ENCODE data around the gene ATXN7L3.

Gene ATXN7L3

DNA sequence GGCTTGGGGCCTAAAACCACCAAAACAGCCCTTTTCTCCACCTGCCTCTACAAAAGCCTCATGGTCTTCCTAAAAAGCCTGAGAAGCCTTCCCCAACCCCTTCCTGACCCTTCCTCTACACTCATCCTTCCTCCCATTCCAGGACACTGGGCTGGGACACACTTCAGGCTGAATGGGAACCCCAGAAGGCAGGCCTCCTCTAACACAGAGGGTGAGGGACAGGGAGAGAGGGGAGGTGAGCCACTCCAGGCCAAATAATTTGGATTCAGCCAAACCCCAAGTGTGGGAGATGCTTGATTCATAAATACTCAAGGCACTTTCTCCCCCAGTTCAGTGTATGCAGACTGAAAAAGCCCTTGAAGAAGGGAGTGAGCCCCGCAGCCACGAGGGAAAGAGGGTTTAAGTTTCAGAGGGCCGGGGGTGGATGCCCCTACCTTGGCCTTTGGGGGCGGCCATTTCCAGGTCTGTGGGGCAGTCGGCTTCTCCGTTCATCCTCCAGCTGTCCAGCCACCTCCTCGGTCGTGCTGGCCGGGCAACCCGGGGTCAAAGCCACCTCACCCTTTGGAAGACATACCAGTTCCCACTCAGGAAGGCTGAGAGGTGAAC, 18.2 kb upstream of the ATXN7L3 start:
- DNase-seq, result no peak

DNA sequence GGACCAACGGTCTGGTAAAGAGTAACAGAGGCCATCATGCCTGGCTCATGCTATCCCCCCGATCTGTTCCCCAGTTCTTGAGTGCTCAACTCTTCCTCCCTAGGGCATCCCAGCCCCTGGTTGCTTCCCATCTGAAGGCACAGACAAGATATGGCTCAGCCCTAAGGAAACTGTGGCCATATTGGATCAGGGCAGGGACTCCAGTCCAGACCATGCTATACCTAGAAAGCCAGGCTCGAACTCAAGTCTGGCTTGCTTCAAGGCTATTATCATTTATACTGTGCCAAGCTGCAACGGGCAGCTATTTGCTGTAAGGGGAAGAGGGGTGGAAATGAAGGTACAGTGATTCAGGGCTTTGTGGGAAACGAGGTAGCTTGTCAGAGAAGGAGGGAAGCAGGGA, 17.0 kb upstream of the ATXN7L3 start:
- no peak for DNase-seq

DNA sequence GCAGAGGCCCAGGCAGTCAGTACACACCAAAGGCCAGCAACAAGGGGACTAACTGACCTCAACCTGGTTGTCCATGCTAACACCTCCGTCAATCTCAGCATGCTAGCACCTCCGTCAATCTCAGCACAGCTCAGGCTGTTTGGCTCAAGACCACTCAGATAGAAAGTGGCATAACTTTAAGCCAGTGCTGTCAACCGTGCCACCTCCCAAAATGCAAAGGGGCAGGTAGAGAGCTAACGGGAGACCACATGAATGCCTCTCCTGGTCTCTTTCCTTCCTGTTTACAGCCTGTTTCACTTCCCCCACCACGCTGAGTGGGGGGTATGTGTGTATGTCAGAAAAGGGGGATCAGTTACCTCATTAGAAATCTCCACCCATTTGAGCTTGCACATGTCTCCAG, 16.5 kb upstream of the ATXN7L3 start:
- no peak for DNase-seq

DNA sequence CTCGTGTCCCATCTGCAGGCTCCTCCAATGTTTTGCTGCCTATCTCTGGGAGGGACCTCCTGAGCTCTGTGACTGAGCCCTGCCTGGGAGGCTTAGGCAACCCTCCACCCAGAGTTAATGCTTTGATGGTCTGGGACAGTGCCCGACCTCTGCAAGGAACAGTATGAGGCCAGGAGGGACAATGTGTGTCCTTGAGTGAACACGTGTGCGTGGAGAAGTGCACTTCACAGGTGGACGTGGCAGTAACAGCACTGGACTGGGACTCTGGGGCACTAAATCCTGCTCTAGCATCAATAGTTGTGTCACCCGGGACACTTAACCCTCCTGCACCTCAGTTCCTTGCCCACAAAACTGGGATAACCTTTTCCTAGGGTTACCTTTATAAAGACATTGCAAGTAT, 15.2 kb upstream of the ATXN7L3 start:
- DNase-seq, result no peak

DNA sequence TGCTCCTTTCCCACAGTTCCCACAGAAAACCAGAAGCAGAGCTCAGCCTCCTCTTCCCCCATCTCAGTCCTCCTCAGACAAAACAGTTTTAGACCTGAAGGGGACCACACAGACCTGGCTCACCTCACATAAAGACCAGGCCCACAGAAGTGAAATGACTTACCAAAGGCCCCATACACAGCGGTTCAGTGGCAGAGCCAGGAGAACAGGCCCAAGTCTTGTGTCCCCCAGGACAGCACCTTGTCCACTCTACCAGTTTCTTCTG, 14.5 kb upstream of the ATXN7L3 start:
- no peak for DNase-seq

DNA sequence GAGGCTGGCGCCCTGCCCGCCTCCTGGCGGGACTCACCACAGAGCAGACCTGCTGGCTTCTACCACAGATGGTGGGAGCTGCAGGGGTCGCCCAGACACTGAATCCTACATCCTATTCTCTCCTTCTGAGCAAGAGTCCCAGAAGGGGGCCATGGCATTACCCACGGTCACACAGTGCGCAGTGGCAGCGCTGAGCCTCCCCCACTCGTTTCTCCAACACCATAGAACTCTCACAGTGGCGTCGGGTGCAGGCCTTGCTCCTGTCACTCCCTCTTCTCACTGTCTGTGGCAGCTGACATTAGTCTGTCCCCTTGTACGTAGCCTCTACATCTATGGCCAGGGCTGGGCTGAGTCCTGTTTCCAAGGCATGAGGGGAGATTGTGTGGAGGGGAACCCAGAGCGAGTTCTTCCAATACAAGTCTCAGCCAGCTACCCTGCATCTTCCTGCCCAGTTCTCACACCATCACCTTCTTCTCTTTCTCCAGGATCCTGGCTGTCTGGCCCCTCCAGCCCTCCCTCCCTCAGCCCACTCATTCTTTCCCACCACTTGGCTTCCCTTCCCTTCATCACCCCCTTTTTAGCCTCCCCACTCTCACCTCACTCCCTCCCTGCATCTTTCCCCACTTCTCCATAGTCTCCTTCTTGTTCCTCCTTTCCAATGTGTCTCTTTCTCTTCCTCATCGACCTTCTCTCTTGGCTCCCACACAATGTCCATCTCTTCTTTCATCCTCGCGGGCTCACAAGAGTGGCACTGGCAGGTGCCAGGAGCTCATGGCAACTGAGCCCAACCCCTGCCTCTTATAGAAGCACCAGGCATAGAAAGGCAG, 13.9 kb upstream of the ATXN7L3 start:
- no peak for DNase-seq

DNA sequence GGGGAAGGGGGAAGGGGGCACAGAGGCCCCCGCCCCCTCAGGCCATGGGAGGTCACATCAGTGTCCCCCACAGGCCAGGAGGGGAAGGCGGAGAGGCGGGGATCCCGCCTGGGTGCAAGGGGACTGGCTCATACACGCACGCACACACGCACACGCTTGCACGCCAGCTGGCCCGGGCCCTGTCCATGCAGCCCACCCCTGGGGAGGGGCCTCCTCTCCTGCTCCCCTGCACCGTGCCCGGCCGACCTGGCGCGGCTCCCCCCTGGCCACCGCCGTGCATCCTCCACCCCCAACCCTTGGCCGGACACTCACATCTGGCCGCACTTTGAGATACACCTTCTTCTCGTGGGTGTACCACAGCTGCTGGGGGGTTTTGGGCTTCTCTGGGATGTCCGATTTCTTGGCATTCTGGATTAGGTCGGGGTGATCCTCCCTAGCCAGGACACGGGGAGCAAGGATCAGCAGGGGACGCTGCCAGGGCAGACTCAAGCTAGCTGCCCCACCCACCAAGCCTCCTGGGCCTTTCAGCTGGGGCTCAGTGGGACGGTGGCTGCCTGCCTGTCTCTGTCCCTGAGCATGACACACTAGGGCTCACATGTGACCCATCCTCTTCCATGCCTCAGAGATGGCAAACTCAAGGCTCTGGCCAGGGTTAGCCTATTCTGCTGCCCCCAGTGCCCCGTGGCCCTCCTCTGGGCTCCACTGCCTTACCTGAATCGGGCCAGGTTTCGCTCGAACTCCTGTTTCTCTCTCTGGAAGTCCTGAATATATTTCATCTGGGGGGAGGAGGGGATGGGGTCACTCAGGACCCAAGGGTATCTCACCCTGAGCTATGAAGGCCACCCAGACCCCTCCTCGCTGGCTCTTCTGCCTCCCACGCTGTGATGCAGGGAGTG, 13.1 kb upstream of the ATXN7L3 start:
- no peak for DNase-seq

DNA sequence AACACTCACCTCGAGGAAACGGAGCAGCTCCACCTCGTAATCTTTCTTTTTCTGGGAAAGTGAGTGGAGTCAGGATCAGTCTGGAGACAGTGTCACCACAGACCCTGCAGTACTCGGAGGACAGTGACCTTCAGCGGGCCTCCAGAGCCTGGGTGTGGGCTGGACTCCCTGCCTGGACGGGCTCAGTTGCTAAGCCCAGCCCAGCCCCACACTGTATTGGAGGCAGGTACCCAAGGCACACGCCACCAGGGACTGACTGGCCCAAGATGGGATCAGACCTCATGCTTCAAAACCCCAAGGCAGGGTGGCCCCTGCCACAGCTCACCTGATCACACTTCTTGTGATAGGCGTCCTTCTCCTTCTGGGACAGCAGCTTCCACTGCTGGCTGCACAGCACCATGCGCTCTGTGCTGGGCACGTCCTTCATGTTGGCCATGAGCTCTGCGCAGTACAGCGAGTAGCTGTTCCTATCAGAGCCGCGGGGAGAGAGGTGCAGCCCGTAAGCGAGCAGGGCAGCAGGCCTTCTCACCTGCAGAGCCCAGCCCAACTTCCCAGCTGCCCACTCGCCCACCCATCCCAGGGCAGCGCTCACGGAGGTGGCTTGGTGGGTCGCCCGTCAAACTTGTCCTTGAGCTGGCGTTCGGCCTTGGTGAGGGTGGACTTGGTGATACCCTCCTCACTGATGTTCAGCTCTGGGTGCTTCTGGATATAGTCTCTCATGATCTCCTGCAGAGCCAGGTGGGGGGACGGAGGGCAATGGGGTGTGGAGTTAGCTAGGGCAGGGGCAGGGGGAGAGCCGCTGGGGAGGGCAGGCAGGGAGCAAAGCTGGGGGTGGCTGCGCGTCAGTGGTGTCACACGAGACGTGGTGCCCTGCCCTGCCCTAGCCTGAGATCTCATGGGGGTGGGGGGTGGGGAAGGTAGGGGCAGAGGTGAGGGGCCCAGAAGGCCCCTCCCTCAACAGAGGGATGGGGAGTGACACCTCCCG, 11.9 kb upstream of the ATXN7L3 start:
- no peak for DNase-seq

DNA sequence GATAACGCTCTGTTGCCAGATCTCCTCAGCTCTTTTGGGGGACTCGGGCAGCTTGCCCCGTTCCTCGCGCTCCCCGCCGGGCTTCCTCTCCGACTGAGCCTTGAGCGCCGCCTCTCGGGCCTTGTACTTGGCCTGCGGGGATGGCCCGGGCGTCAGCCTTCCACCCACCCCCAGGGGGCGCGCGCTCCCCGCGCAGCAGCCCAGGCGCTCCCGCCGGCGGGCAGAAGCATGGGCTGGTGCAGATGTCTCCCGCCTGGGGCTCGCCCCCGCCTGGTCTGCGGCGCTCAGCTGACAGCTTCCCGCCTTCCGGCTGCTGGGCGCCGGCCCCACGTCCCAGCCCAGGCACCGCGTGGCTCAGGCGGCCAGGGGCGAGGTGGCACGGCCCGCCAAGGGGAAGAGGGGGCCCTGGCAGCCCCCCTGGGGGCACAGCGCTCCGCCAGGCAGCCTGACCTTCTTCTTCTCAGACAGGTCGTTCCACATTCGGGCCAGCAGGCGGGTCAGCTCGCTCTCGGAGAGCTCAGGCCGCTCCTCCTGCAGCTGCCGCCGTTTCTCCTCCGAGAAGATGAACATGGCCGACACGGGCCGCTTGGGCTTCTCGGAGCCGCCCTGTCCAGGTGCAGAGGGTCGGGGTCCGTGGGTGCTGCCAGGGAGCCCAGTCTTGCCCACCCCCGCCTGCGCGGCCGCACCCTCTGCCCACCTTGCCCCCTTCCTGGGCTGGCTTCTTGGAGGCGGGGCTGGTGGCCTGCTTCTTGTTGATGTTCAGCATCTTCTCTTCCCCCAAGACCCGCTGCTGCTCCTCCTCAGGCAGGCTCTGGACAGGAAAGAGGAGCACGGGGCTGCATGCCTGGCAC, 10.9 kb upstream of the ATXN7L3 start:
- DNase-seq, result peak; percentile 95

DNA sequence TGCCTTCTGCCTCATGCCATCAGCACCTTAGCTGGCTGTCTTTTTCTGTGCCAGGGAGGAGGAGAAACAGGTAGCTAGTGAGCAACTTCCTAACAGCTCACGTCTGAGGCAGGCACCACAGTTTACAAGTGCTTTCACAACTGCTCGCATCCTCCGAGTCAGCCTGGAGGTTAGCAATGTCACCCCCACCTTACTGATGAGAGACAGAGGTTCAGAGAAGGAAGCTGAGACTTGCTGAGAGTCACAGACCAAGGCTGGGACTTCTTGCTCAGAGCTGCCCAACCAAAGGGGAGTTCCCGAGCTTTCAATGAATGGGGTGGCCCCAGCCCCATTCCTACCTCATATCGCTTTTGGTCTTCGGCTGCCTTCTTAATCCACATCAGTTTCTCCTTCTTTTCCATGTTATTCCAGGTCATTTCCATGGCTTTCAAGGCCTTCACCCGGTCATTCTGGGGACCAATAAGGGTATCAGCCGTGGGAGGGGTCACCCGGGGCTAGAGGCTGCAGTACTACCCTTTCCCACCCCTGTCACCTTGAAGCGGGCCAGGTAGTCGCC, 10.2 kb upstream of the ATXN7L3 start:
- no peak for DNase-seq

DNA sequence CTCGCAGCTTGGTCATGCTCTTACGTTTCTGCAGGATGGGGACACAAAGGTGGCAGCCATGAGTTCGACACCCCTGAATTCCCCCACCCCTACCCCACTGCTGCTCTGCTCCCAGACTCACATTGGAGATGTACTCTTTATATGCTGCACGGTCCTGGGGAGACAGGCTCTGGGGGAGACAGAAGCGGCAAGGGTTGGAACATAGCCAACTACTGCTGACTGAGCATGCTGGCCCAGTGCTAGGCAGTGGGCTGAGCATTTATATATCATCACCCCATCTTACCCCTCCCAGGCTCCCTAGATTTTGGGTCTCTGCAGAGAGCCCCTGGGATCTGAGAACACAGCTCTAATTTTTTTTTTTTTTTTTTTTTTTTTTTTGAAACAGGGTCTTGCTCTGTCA, 8.1 kb upstream of the ATXN7L3 start:
- no peak for DNase-seq

DNA sequence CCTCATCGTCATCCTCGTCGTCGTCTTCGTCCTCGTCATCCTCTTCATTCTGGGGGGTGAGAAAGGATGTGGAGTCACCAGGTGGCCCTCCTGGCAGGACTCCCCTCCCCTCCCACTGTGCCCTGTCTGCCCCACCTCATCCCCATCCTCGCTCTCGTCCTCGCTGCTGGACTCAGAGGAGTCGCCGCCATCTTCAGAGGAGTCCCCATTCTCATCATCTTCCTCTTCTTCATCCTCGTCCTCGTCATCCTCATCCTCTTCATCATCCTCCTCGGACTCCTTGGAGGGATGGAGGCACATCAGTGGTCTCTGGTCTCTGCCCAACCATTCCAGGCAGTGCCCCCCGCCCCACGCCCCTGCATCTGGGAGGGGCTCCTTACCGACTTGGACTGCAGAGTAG, 7.6 kb upstream of the ATXN7L3 start:
- no peak for DNase-seq

DNA sequence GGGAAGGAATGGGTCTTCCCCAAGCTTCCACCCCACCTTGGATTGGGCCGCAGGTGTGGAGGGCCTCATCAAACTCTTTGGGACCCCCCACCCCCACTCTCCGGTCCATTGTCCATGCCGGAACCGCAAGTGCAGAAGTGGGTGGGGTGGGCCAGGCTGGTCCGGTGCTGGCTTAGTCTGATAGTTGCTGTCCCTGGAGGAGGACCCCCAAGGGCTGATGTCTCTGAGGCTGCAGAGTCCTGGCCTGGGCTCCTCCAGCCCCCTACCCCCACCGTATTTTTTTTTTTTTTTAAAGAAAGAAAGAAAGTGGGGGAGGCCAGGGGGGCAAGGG, 7.1 kb upstream of the ATXN7L3 start:
- no peak for DNase-seq

DNA sequence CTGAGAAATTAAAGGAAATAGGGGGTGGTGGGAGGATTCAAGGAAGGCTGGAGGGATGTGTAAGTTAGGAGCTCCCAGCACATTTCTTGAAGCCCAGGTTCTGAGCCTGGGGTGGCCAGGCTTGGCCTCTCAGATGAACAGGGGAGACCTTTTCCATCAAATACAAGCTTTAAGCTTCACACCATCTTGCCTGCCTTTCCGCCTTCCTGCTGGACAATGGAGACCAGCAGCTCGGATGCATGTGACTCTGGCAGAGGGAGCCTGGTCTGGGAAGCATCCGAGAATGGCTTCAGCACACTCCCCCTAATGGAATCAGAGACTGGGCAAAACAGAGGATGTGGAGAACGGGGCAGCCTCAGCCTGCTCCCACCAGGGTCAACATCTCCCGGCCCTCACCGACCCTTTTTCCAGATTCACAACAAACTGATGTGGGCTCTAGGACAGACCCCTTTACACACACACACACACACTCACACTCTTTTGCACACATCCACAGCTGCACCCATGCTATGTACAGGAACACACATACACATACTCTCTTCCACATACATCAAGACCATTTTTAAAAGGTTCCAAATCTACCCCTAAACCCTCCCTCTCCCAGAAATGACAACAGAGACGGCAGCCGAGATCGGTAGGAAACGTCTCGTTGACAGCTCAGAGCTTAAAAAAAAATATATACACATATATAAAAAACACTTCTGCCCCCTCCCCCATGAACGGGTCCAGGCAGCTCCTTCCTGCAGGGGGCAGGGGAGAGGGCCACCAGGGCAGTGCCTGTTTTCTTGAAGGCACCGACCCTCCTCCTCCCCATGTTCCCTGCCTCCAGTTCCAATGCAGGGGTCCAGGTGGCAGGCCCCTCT, 6.5 kb upstream of the ATXN7L3 start:
- DNase-seq, result no peak

DNA sequence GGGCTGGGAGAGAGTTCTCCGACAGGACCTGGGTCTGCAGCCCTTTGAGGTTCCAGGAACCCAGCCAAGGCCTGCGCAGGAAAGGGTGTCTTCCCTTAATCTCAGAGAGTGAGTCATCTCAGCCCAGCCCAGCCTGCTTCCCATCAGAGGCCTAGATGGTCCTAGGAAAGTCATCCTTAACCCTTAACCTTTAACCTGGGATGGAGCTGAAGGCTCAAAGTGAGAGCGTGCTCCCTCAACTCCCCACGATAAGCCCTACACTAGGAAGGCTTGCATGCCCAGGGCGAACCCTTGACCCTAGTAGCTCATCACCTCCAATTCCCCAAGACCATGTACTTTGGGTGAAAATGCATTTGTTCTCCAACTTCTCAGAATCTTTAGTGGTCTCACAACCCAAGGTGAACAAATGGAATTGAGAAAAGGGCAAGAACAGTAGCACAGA, 4.8 kb upstream of the ATXN7L3 start:
- peak; percentile 31 to 32 for DNase-seq

DNA sequence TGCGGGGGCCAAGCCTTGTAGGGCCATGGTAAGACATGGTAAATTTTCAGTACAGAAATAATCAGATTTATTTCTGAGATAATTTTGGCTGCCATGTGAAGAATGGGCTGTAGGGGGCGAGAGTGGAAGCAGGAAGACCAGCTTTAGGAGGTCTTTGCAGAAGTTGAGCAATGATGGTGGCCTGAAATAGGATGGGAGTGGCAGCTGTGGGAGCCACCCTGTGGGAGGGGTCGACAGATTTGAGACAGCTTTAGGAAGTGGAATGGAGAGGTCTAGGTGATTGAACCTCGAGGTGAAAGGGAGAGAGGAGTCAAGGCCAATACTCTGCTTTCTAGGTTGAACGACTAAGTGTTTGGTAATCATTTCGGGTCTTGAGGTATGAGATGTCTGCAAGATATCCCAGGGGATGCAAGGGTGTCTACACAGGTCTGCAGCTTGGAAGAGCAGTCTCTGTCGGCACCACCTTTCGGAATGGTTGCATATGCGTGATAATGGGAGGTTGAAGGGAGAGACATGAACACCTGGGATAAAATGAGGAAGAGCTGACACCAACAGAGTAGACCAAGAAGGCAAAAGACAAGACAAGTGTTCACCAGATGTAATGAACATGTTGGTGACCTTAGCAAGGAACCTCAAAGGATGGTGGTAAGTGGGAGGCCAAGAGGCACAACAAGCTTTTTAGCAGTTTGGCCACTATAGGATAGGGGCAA, 4.2 kb upstream of the ATXN7L3 start:
- peak; percentile 74 for DNase-seq

DNA sequence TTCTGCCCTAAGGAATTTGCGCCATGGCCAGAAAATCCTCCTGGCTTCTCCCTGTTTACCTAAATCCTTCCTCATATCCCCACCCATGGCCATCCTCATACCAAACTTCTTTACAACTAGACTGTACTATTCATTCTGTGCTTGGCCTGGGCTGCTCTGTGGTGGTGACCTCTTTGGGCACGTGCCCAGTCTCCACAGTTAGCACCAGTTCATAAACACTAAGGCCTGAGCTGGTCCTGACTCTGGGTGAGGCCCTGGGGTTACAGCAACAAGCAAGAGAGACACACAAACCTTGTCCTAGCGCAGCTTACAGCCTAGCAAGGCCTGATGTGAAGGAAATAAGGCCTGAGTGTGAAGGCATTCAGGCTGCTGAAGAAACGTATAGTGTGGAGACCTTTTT, 3.1 kb upstream of the ATXN7L3 start:
- DNase-seq, result no peak

DNA sequence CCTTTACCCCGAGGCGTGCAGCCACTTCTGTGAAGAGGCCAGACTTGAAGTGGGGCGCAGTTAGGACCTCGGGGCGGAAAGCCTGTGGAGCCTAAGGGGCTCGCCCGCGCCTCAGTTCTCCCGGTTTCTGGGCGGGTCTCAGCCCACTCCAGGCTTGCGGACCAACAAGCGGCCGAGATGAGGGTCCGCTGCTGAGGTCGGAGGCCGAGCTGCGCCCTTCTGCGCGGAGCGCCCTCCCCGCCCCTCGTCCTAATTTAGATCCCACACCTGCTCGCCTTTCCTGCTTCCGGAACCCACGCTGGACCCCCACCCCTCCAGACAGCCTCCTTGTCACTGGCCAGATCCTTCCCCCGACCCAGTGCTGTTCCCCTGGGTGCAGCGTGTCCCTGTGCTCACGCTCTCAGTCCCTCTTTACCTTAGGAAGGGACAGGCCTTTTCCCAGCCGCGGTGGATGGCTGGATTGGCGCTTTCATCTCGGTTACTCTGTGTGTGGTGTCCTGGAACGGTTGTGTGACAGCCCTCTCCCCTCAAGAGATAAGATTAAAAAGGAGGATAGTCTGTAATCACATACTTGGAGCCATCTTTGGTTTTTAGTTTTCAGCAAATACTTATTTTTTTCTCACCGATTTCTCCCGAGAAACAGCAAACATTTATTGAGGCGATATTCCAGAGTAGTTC, 933 bp upstream of the ATXN7L3 start:
- no peak for DNase-seq

All from inflammatory macrophage (primary cell).